ENCODE data around the gene PLEK. TPM values are rescaled to one million over a fixed set of nuclear protein-coding genes. Genes with fewer than 3 reads are reported as not detected.

The PLEK gene
- total and polyA plus RNA-seq, 2 experiments from 2014 or later: 0.92 to 0.93 TPM

DNA sequence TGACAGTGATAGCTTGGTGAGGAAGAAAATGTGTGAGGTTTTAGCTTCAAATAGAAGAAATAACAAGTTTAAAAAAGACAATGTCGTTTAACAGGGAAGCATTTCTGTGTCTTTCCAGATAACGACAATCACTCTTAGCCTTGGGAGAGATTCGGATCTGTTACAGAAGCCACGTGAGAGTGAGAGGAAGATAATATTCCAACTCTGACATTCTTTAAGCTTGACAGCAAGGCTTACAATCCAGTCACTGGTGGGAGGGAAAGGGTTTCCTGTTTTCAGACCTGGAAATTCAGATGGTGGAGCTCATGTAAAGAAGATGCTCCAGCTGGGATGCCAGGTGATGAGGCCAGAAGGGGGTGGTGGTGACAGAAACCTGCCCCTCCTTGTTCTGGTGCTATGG is 71.2 kb downstream of the PLEK start:
- Histone ChIP-seq H3K27me3 (no peaks in the 10 kb centered on the region), H3K36me3 (replicated peaks; ENCODE audit: insufficient read depth, low read depth) (no peaks in the 10 kb centered on the region), H3K4me2 (peak overlapping the region; percentile 13), H2AFZ (peak overlapping the region; percentile 2), H3K4me1 (ENCODE audit: insufficient read depth) (no peaks in the 10 kb centered on the region), H3K9me3 (ENCODE audit: low read depth) (no peaks in the 10 kb centered on the region), H3K4me3 (no peak overlapping the region), H4K20me1 (ENCODE audit: insufficient read depth, poor library complexity, severe bottlenecking) (no peaks in the 10 kb centered on the region), H3K9me2 (replicated peaks; ENCODE audit: insufficient read depth) (no peaks in the 10 kb centered on the region), H3K27ac (no peak overlapping the region), H3K79me2 (no peaks in the 10 kb centered on the region)
- DNase-seq (ENCODE audit: low spot score): no peak
- WGBS (ENCODE audit: low lambda C conversion rate, missing lambda C conversion rate): 22% methylated on average over 4 of the region's 4 CpGs
- TF ChIP-seq EZH2phosphoT487 (IDR thresholded peaks at IDR 0.05; ENCODE audit: low read depth, severe bottlenecking, unreplicated experiment) (no peak), EZH2 (IDR thresholded peaks at IDR 0.05; ENCODE audit: borderline replicate concordance) (no peak)
- TF ChIP-seq, protein P1, sequence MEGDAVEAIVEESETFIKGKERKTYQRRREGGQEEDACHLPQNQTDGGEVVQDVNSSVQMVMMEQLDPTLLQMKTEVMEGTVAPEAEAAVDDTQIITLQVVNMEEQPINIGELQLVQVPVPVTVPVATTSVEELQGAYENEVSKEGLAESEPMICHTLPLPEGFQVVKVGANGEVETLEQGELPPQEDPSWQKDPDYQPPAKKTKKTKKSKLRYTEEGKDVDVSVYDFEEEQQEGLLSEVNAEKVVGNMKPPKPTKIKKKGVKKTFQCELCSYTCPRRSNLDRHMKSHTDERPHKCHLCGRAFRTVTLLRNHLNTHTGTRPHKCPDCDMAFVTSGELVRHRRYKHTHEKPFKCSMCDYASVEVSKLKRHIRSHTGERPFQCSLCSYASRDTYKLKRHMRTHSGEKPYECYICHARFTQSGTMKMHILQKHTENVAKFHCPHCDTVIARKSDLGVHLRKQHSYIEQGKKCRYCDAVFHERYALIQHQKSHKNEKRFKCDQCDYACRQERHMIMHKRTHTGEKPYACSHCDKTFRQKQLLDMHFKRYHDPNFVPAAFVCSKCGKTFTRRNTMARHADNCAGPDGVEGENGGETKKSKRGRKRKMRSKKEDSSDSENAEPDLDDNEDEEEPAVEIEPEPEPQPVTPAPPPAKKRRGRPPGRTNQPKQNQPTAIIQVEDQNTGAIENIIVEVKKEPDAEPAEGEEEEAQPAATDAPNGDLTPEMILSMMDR (IDR thresholded peaks at IDR 0.05; ENCODE audit: poor library complexity): no peak

DNA sequence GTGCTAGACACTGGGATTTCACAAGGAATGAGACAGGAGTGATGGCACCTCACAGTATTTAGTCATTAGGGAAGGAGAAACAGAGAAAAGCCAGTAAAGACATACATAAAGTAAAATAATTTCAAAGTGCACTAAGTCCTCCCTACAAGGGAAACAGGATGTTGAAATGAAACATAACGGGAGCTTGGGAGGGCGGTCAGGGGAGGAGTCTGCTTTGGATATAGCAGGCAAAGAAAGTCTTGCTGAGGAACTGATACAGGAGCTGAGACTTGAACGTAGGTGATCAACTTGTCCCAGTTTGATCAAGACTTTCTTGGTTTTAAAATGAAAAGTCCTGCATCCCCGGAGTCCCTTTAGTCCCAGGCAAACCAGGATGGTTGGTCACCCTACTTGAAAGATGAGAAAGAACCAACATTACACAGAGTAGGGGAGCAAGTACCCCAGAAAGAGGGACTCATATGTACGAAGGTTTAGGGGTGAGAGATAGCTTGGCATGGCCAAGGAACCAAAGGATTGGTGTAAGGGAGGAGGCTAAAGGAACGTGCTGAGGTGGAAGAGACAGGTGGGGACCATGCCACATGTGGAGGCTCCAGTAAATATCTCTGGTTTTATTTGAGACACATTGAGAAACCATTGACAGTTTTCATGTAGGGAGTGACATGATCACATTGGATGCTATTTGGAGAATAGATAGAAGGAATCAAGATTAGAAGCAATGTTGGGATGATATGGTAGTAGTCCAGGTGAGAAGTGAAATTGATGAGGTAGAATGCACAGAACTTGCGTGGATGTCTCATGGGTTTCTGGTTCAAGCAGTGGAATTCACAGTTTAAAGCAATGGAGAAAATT is 73.6 kb downstream of the PLEK start:
- Histone ChIP-seq H3K9me3 (ENCODE audit: low read depth) (no peaks in the 10 kb centered on the region), H3K27ac (no peak overlapping the region), H4K20me1 (ENCODE audit: insufficient read depth, poor library complexity, severe bottlenecking) (no peaks in the 10 kb centered on the region), H3K36me3 (replicated peaks; ENCODE audit: insufficient read depth, low read depth) (no peaks in the 10 kb centered on the region), H3K79me2 (no peaks in the 10 kb centered on the region), H3K4me1 (ENCODE audit: insufficient read depth) (no peaks in the 10 kb centered on the region), H2AFZ (no peak overlapping the region), H3K27me3 (no peaks in the 10 kb centered on the region), H3K4me2 (no peak overlapping the region), H3K4me3 (no peak overlapping the region), H3K9me2 (replicated peaks; ENCODE audit: insufficient read depth) (no peaks in the 10 kb centered on the region)
- TF ChIP-seq EZH2phosphoT487 (IDR thresholded peaks at IDR 0.05; ENCODE audit: low read depth, severe bottlenecking, unreplicated experiment) (no peak), EZH2 (IDR thresholded peaks at IDR 0.05; ENCODE audit: borderline replicate concordance) (no peak)
- TF ChIP-seq, protein P1 (IDR thresholded peaks at IDR 0.05; ENCODE audit: poor library complexity): no peak
- 80% methylated on average over 7 of the region's 7 CpGs for WGBS (ENCODE audit: low lambda C conversion rate, missing lambda C conversion rate)
- DNase-seq (ENCODE audit: low spot score): no peak

DNA sequence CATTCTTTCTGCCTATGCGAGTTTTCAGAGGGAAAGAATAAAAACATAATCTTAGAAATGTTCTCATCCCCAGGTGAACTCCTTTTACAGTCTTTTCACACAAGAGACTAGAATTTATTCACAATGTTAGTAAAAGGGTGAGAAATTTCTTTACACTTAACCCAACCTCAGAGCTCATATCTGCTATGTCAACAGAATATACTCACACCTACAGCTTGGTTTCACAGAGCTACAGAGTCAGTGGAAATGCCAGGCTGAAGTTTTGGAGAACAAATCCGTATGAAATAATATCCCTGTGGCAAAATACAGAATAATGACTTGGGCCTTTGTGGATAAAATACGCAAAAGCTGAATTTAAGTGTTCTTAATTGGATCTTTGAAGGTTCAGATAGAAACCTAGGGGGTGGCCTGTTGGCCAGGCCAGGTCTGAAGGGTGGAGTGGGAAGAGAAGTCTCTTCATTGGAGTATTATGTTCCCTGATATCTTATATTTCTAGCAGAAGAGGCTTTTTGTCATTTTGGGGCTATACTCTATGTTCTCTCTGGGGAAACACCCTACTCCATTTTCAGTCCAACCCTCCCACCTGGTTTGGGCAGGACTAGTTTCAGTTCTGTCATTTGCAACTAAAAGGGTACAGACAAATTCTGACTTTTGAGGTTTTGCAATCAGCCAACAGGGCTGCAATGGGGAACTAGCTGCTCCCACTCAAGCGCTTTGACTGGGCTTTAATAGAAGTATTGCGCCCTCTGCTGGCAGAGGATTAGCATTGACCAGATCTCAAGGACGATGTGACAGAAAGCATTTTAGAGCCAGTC is 76.3 kb downstream of the PLEK start:
- peak; percentile 92 for DNase-seq (ENCODE audit: low spot score)
- no peak overlapping the region for H2AFZ ChIP-seq
- WGBS (ENCODE audit: low lambda C conversion rate, missing lambda C conversion rate): 47% methylated on average over 6 of the region's 6 CpGs

More for the DNA sequence above, 76.3 kb downstream of the PLEK start:
- Histone ChIP-seq H3K4me2 (no peak overlapping the region), H3K4me3 (no peak overlapping the region), H3K9me3 (ENCODE audit: low read depth) (no peaks in the 10 kb centered on the region), H3K27ac (no peak overlapping the region), H3K79me2 (no peaks in the 10 kb centered on the region), H4K20me1 (ENCODE audit: insufficient read depth, poor library complexity, severe bottlenecking) (no peaks in the 10 kb centered on the region), H3K36me3 (replicated peaks; ENCODE audit: insufficient read depth, low read depth) (no peaks in the 10 kb centered on the region), H3K4me1 (ENCODE audit: insufficient read depth) (no peaks in the 10 kb centered on the region), H3K27me3 (no peaks in the 10 kb centered on the region), H3K9me2 (replicated peaks; ENCODE audit: insufficient read depth) (no peaks in the 10 kb centered on the region)
- TF ChIP-seq EZH2 (IDR thresholded peaks at IDR 0.05; ENCODE audit: borderline replicate concordance) (no peak), EZH2phosphoT487 (IDR thresholded peaks at IDR 0.05; ENCODE audit: low read depth, severe bottlenecking, unreplicated experiment) (no peak)
- TF ChIP-seq, protein P1 (IDR thresholded peaks at IDR 0.05; ENCODE audit: poor library complexity): peak; percentile 92

All from hepatocyte (in vitro differentiated cells).